Panc1 (cell line): Measurements from ENCODE around the gene TOB2. TPM values are rescaled to one million over a fixed set of nuclear protein-coding genes. Genes with fewer than 3 reads are reported as not detected.
"Not testable (repeated sequence)": the region's sequence is repeated elsewhere in the genome, so short reads cannot be mapped to it uniquely, and the experiment has no call there.

Source experiments
- ATAC-seq: fragments of 200-7000 bp; cut with Tn5 transposase; 2 replicates; pipeline ENCODE4 v1.9.1; 2020; ENCODE audit warnings: mild to moderate bottlenecking, moderate library complexity
- BruUV-seq: library from RNA; stranded (reverse); fragments of 400-500 nt; replicated peaks from 2 replicates; lab custom pipeline; 2021; lab: Mats Ljungman, UMichigan
- CTCF ChIA-PET: fragments of 300-600 bp; sonication (Branson Sonifier 250); formaldehyde crosslinking; loops from one replicate; lab custom pipeline; 2022; ENCODE audit warnings: antibody characterized with exemption; lab: Charles Lee
- POLR2A ChIA-PET: fragments of 300-600 bp; sonication (Branson Sonifier 250); formaldehyde crosslinking; loops from one replicate; lab custom pipeline; 2022; ENCODE audit warnings: antibody characterized with exemption; lab: Charles Lee
- DNase-seq: peaks from one replicate; pipeline ENCODE4 v3.0.0-alpha.2; 2010; ENCODE audit warnings: low read depth, low spot score
- H3K27ac ChIP-seq: 2 replicates; pipeline ENCODE4 v1.5.1; 2011; ENCODE audit warnings: mild to moderate bottlenecking, low read length, inconsistent platforms
- H3K27me3 ChIP-seq: fragments of 200-500 bp; sonication (Bioruptor generic); 2 replicates; pipeline ENCODE4 v1.6.0; 2014; ENCODE audit warnings: low read length, inconsistent platforms; ENCODE audit not compliant: control insufficient read depth, insufficient read depth
- H3K36me3 ChIP-seq: fragments of 200-500 bp; sonication (Bioruptor generic); 2 replicates; pipeline ENCODE4 v1.5.1; 2014; ENCODE audit warnings: inconsistent platforms, mild to moderate bottlenecking, low read length, moderate library complexity; ENCODE audit not compliant: control insufficient read depth, insufficient read depth
- H3K4me1 ChIP-seq: 2 replicates; pipeline ENCODE4 v1.5.1; 2011; ENCODE audit warnings: inconsistent platforms, mild to moderate bottlenecking, low read length, moderate library complexity; ENCODE audit not compliant: control insufficient read depth, insufficient read depth
- H3K4me3 ChIP-seq, 2 experiments: 2 replicates each; pipeline ENCODE4 v1.5.1; 2011 to 2012; ENCODE audit warnings: low read depth in 2 of 2, low read length in 2 of 2, mild to moderate bottlenecking in 2 of 2, inconsistent platforms in 1 of 2, moderate library complexity in 1 of 2
- H3K9me3 ChIP-seq: fragments of 200-500 bp; sonication (Bioruptor generic); 2 replicates; pipeline ENCODE4 v1.5.1; 2014; ENCODE audit warnings: low read depth, mild to moderate bottlenecking, inconsistent platforms, low read length, moderate library complexity; ENCODE audit not compliant: control insufficient read depth, insufficient read depth
- POLR2AphosphoS5 ChIP-seq: IDR thresholded peaks from 2 replicates; pipeline ENCODE4 v1.6.1; 2012; ENCODE audit warnings: mild to moderate bottlenecking, low read depth, low read length, moderate library complexity
- SIN3A ChIP-seq: IDR thresholded peaks from 2 replicates; pipeline ENCODE4 v1.6.1; 2012; ENCODE audit warnings: low read depth, mild to moderate bottlenecking, low read length, moderate library complexity, borderline replicate concordance; ENCODE audit not compliant: insufficient read depth
- TCF7L2 ChIP-seq: IDR thresholded peaks from 2 replicates; pipeline ENCODE4 v1.6.1; 2011; ENCODE audit warnings: mild to moderate bottlenecking, low read depth, low read length, inconsistent platforms
- in situ Hi-C: cut with HindIII; loops from 2 replicates; pipeline ENCODE4 v1.10.0; 2016; ENCODE audit warnings: low sequenced_read_pairs, low pct_unique_long_range_greater_than_20kb
- intact Hi-C: fragments of 100-400 bp; cut with micrococcal nuclease; formaldehyde crosslinking; loops from one replicate; pipeline ENCODE4 v1.10.0; 2022; ENCODE audit not compliant: unreplicated experiment
- total RNA-seq: library from RNA; stranded (reverse); gene quantifications from one replicate; pipeline ENCODE4 v1.2.1, GENCODE V29; 2021; ENCODE audit not compliant: unreplicated experiment
- TF ChIP-seq, protein P1 (sequence below): fragments of 450-650 bp; IDR thresholded peaks from 2 replicates; pipeline ENCODE4 v1.5.1; 2017; ENCODE audit warnings: mild to moderate bottlenecking
- TF ChIP-seq, protein P2 (sequence below), 2 experiments: IDR thresholded peaks; 2 replicates each; pipeline ENCODE4 v1.6.1; 2011 to 2012; ENCODE audit warnings: low read depth in 2 of 2, control low read depth in 1 of 2, low read length in 1 of 2, mild to moderate bottlenecking in 1 of 2, moderate library complexity in 1 of 2; ENCODE audit not compliant: insufficient read depth in 1 of 2

The TOB2 gene
- total RNA-seq, 1 experiment from 2014 or later: 43.6 TPM

DNA sequence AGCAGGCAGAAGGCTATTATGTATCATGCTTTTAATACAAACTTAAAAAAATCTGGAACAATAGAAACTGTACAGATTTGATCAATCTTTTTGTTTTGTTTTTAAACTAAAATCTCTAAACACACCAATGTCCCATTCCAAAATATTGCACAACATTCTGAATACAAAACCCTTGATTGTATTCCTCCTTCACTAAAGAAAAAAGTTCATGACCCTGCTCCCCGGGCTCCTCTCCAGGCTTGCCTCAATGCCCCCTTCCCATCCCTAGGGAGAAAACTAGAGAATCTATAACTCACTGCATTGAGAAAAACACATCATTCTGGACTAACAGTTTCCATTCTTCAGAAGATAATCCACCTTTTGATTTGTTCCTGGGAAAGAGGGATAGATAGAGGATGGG, 13.1 kb downstream of the TOB2 start:
- H3K4me1 ChIP-seq, CTCF ChIA-PET, H3K36me3 ChIP-seq, H3K27me3 ChIP-seq, H3K27ac ChIP-seq, ATAC-seq, intact Hi-C loops, DNase-seq, in situ Hi-C loops, H3K9me3 ChIP-seq, POLR2A ChIA-PET, H3K4me3 ChIP-seq: not testable (repeated sequence)
- BruUV-seq: TSS peak; percentile 62

DNA sequence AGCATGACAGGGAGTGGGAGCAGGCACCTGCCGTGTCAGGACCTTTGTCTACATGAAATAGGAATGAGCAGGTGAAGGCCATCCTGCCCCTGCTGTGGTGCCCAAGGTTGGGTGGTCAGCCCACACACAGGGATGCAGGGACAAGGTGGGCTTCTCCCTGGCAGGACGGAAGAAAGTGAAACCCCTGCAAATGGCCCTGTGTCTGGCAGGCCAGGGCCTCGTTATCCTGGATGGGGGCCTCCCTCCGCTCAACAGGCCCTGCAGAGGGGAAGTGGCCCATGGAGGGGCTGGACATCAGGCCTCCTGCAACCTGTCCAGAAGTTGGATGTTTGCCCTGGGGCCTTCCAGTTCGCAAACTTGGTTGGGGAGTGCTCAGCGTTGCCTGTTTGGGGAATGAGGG, 14.9 kb downstream of the TOB2 start:
- CTCF ChIA-PET: no interaction called here
- DNase-seq: no peak
- no peaks in the 10 kb centered on the region for H3K9me3 ChIP-seq
- H3K36me3 ChIP-seq: 0 out of 2 replicates have a peak, but pooled peaks cover 2% of the 10 kb centered on the region
- no peak overlapping the region for H3K4me3 ChIP-seq
- no peak; the same call in 1 of the 2 replicates for ATAC-seq
- BruUV-seq: no TSS peak
- POLR2A ChIA-PET: interaction anchor here (0.6 kb wide), 1 partner anchor 104 kb away, joined by 7 read pairs; no protein-coding TSS in a partner anchor
- H3K27me3 ChIP-seq: no peaks in the 10 kb centered on the region
- no peaks in the 10 kb centered on the region for H3K4me1 ChIP-seq
- no peak; the same call in 1 of the 2 replicates for TF ChIP-seq POLR2AphosphoS5
- TF ChIP-seq TCF7L2: no peak
- no peak for TF ChIP-seq SIN3A
- TF ChIP-seq, protein P1, sequence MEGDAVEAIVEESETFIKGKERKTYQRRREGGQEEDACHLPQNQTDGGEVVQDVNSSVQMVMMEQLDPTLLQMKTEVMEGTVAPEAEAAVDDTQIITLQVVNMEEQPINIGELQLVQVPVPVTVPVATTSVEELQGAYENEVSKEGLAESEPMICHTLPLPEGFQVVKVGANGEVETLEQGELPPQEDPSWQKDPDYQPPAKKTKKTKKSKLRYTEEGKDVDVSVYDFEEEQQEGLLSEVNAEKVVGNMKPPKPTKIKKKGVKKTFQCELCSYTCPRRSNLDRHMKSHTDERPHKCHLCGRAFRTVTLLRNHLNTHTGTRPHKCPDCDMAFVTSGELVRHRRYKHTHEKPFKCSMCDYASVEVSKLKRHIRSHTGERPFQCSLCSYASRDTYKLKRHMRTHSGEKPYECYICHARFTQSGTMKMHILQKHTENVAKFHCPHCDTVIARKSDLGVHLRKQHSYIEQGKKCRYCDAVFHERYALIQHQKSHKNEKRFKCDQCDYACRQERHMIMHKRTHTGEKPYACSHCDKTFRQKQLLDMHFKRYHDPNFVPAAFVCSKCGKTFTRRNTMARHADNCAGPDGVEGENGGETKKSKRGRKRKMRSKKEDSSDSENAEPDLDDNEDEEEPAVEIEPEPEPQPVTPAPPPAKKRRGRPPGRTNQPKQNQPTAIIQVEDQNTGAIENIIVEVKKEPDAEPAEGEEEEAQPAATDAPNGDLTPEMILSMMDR: no peak
- TF ChIP-seq, protein P2, sequence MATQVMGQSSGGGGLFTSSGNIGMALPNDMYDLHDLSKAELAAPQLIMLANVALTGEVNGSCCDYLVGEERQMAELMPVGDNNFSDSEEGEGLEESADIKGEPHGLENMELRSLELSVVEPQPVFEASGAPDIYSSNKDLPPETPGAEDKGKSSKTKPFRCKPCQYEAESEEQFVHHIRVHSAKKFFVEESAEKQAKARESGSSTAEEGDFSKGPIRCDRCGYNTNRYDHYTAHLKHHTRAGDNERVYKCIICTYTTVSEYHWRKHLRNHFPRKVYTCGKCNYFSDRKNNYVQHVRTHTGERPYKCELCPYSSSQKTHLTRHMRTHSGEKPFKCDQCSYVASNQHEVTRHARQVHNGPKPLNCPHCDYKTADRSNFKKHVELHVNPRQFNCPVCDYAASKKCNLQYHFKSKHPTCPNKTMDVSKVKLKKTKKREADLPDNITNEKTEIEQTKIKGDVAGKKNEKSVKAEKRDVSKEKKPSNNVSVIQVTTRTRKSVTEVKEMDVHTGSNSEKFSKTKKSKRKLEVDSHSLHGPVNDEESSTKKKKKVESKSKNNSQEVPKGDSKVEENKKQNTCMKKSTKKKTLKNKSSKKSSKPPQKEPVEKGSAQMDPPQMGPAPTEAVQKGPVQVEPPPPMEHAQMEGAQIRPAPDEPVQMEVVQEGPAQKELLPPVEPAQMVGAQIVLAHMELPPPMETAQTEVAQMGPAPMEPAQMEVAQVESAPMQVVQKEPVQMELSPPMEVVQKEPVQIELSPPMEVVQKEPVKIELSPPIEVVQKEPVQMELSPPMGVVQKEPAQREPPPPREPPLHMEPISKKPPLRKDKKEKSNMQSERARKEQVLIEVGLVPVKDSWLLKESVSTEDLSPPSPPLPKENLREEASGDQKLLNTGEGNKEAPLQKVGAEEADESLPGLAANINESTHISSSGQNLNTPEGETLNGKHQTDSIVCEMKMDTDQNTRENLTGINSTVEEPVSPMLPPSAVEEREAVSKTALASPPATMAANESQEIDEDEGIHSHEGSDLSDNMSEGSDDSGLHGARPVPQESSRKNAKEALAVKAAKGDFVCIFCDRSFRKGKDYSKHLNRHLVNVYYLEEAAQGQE (IDR thresholded peaks at IDR 0.05; ENCODE audit: insufficient read depth in 1 of 2, low read depth in 2 of 2, low read length in 1 of 2): no peak
- no peak overlapping the region for H3K27ac ChIP-seq
- in situ Hi-C loops (no loop called here), intact Hi-C loops (no loop called here)

DNA sequence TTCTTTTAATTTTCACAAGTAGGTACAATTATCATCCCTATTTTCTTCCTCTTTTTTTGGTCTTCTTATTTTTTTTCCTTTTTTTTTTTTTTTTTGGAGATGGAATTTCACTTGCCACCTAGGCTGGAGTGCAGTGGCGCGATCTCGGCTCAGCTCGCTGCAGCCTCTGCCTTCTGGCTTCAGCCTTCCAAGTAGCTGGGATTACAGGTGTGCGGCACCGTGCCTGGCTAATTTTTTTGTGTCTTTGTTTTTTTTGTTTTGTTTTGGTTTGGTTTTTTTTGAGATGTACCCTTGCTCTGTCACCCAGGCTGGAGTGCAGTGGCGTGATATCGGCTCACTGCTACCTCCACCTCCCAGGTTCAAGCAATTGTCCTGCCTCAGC, 16.7 kb downstream of the TOB2 start:
- POLR2A ChIA-PET: no interaction called here
- Histone ChIP-seq H3K4me3 (no peak overlapping the region), H3K9me3 (no peaks in the 10 kb centered on the region), H3K4me1 (no peaks in the 10 kb centered on the region), H3K36me3 (no peaks in the 10 kb centered on the region), H3K27me3 (no peaks in the 10 kb centered on the region), H3K27ac (no peak overlapping the region)
- intact Hi-C loops (no loop called here), in situ Hi-C loops (no loop called here)
- TF ChIP-seq TCF7L2 (no peak), POLR2AphosphoS5 (no peak), SIN3A (no peak)
- TF ChIP-seq, protein P1: no peak
- TF ChIP-seq, protein P2 (IDR thresholded peaks at IDR 0.05; ENCODE audit: insufficient read depth in 1 of 2, low read depth in 2 of 2, low read length in 1 of 2): no peak
- ATAC-seq: no peak
- no TSS peak for BruUV-seq
- DNase-seq: no peak
- CTCF ChIA-PET: no interaction called here
